GM18951 (cell line): ENCODE data around the gene YAP1.

Experiments used
- POLR2A ChIP-seq: IDR thresholded peaks from 4 replicates; pipeline ENCODE4 v1.6.1; 2011; ENCODE audit warnings: mild to moderate bottlenecking; ENCODE audit not compliant: insufficient read length, insufficient read depth; ENCODE audit errors: extremely low read depth
- in situ Hi-C: fragments of 300-500 bp; cut with MboI; formaldehyde crosslinking; loops from one replicate; pipeline ENCODE4 v1.12.0; 2022; ENCODE audit warnings: low sequenced_read_pairs, mixed read lengths, inconsistent platforms; ENCODE audit not compliant: unreplicated experiment

The YAP1 gene

GRCh38 chr11:102121329-102121728 lies 11.1 kb downstream of the YAP1 start:
- in situ Hi-C loops, result no loop called here

GRCh38 chr11:102134597-102134996 lies 24.4 kb downstream of the YAP1 start:
- no peak for TF ChIP-seq POLR2A
- in situ Hi-C loops, result no loop called here

More at GRCh38 chr11:102121329-102121728, 11.1 kb downstream of the YAP1 start:
- TF ChIP-seq POLR2A, result no peak

GRCh38 chr11:102135256-102135655 lies 25.0 kb downstream of the YAP1 start:
- TF ChIP-seq POLR2A, result no peak
- in situ Hi-C loops, result no loop called here

- in situ Hi-C loops, result no loop called here
- no peak for TF ChIP-seq POLR2A
Observed at GRCh38 chr11:102138223-102138622, 28.0 kb downstream of the YAP1 start.

GRCh38 chr11:102138670-102139069 lies 28.4 kb downstream of the YAP1 start:
- in situ Hi-C loops, result no loop called here
- TF ChIP-seq POLR2A, result no peak

GRCh38 chr11:102139081-102139498 lies 28.8 kb downstream of the YAP1 start:
- TF ChIP-seq POLR2A, result no peak
- in situ Hi-C loops, result no loop called here

- in situ Hi-C loops, result no loop called here
Observed at GRCh38 chr11:102142333-102142732, 32.1 kb downstream of the YAP1 start.

GRCh38 chr11:102143867-102144266 lies 33.6 kb downstream of the YAP1 start:
- TF ChIP-seq POLR2A, result no peak
- in situ Hi-C loops, result no loop called here

More at GRCh38 chr11:102142333-102142732, 32.1 kb downstream of the YAP1 start:
- TF ChIP-seq POLR2A, result no peak

- in situ Hi-C loops, result no loop called here
Observed at GRCh38 chr11:102144357-102145355, 34.4 kb downstream of the YAP1 start.

GRCh38 chr11:102147015-102147414 lies 36.8 kb downstream of the YAP1 start:
- TF ChIP-seq POLR2A, result no peak
- in situ Hi-C loops, result no loop called here

More at GRCh38 chr11:102144357-102145355, 34.4 kb downstream of the YAP1 start:
- no peak for TF ChIP-seq POLR2A

- no peak for TF ChIP-seq POLR2A
- in situ Hi-C loops, result no loop called here
Observed at GRCh38 chr11:102147632-102148031, 37.4 kb downstream of the YAP1 start.

- in situ Hi-C loops, result no loop called here
- no peak for TF ChIP-seq POLR2A
Observed at GRCh38 chr11:102148059-102148458, 37.8 kb downstream of the YAP1 start.

GRCh38 chr11:102151784-102152525 lies 41.7 kb downstream of the YAP1 start:
- in situ Hi-C loops, result no loop called here
- no peak for TF ChIP-seq POLR2A
